ENCODE data around the gene TARS3.
"Not testable (repeated sequence)": the region's sequence is repeated elsewhere in the genome, so short reads cannot be mapped to it uniquely, and the experiment has no call there.

The TARS3 gene

DNA sequence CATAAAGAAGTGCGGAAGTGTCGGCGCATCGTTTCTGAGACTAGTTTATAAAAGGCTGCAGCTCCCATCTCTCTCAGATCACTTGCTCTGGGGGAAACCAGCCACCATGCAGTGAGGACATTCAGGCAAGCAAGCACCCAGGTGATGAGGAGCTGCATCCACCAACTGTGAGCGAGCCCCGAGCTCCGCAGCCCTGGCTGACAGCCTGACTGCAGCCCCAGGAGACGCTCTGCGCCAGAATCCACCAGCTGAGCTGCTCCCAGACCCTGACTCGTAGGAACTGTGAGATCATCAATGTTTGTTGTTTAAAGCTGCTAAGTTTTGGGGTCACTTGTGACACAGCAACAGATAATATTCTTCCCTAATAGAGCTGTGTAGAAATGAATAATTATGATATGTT is 67.1 kb downstream of the TARS3 start:
- no peak for DNase-seq (ENCODE audit: low read depth in 1 of 2, low spot score in 1 of 2)

DNA sequence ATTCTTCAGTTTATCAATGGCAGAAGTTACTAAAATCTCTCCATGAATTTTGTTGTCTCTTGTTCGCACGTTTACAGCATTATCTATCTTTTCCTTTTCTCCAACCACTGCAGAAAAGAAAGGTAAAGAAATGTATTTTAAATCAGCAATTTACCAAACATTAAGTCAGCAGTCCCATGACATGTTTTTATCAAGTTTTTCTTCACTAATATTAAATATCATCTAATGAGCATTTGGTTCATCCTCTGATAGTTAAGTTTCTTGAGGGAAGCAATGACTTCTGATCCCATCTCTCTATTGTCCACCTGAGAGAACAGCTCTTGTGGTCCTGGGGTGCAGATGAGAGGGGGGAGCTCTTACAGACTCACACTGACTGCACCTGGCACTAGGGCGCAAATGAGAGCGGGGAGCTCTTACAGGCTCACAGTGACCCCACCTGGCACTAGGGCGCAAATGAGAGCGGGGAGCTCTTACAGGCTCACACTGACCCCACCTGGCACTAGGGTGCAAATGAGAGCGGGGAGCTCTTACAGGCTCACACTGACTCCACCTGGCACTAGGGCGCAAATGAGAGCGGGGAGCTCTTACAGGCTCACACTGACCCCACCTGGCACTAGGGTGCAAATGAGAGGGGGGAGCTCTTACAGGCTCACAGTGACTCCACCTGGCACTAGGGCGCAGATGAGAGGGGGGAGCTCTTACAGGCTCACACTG is 69.5 kb downstream of the TARS3 start:
- not testable (repeated sequence) for DNase-seq (ENCODE audit: low read depth in 1 of 2, low spot score in 1 of 2)

GRCh38 chr15:101654171-101654570 is 70.1 kb downstream of the TARS3 start:
- no peak for DNase-seq (ENCODE audit: low read depth in 1 of 2, low spot score in 1 of 2)

- no peak for DNase-seq (ENCODE audit: low read depth in 1 of 2, low spot score in 1 of 2)
Observed at GRCh38 chr15:101652786-101653430, 71.4 kb downstream of the TARS3 start.

GRCh38 chr15:101652098-101652785 is 72.0 kb downstream of the TARS3 start, which contains the start of gene TM2D3:
Gene TM2D3 (minus strand): TSS chr15:101652381. CDS start chr15:101652361, 20 bp downstream.
- DNase-seq (ENCODE audit: low read depth in 1 of 2, low spot score in 1 of 2): peak; percentile 92 to 96

DNA sequence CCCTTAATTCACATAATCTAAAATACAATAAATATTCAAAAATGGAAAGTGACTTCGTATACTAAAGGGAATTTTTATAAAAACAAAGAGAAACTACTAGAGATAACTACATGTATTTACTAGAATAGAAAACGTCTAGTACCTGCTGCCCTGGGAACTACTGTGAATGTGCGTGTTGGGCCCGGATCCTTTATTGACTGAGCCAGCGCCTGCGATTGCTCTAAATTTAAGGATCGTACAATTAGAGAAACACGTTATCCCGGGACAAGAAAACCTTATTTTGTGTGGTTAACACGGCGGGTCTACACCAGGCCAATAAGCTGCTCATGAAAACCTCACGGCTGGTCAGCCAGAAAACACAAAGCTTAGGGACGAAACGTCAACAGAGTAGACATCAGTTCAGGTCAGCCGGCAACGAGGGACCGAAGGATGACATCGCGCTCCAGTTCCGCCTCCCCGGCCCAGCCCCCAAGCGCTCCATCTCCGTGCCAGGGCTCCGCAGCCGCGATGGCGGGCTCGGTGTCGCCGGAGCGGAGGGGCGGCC is 72.6 kb downstream of the TARS3 start:
- DNase-seq (ENCODE audit: low read depth in 1 of 2, low spot score in 1 of 2): no peak

- DNase-seq (ENCODE audit: low read depth in 1 of 2, low spot score in 1 of 2): no peak
Observed at GRCh38 chr15:101650145-101650544, 74.1 kb downstream of the TARS3 start.

GRCh38 chr15:101648356-101648755 is 75.9 kb downstream of the TARS3 start:
- no peak for DNase-seq (ENCODE audit: low read depth in 1 of 2, low spot score in 1 of 2)

- no peak for DNase-seq (ENCODE audit: low read depth in 1 of 2, low spot score in 1 of 2)
Observed at GRCh38 chr15:101647251-101647650, 77.0 kb downstream of the TARS3 start.

GRCh38 chr15:101646672-101647071 is 77.6 kb downstream of the TARS3 start:
- no peak for DNase-seq (ENCODE audit: low read depth in 1 of 2, low spot score in 1 of 2)

GRCh38 chr15:101642361-101642760 is 81.9 kb downstream of the TARS3 start:
- DNase-seq (ENCODE audit: low read depth in 1 of 2, low spot score in 1 of 2): no peak

DNA sequence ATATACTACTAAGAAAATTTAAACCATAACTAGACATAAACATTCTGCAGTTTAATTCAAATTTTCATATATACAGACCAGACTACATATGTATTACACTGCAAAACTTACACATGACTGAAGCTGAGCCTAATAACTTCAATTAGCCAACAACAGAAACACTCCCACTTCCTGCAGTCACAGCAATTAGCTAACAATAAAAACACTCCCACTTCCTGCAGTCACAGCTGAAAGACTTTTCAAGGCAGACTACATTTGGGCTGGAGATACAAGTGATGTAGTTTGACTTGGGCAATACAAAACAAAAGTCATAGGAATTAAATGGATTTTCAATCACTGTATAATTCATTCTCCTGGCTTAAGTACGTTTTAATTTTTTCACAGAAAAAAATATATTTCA is 82.4 kb downstream of the TARS3 start:
- no peak for DNase-seq (ENCODE audit: low read depth in 1 of 2, low spot score in 1 of 2)

GRCh38 chr15:101641129-101641764 is 83.0 kb downstream of the TARS3 start:
- peak; percentile 36 to 45 for DNase-seq (ENCODE audit: low read depth in 1 of 2, low spot score in 1 of 2)

DNA sequence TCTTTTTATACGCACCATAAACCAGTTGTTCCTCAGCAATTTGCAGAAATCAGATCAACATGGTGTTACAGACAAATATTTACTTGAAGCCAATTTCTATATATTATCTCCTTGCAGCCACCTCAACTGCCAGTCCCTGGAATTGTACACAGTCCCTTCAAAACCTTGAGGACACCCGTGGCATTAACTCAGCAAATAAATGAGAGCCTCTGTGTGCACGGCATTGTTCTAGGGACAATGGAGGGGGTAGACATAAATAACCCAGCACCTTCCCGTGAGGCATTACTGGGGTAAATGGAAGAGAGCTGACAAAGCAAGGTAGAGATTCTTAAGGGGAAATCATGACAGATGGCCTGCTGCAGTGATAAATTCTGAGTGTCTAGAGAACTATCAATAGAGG is 84.6 kb downstream of the TARS3 start:
- DNase-seq (ENCODE audit: low read depth in 1 of 2, low spot score in 1 of 2): no peak

DNA sequence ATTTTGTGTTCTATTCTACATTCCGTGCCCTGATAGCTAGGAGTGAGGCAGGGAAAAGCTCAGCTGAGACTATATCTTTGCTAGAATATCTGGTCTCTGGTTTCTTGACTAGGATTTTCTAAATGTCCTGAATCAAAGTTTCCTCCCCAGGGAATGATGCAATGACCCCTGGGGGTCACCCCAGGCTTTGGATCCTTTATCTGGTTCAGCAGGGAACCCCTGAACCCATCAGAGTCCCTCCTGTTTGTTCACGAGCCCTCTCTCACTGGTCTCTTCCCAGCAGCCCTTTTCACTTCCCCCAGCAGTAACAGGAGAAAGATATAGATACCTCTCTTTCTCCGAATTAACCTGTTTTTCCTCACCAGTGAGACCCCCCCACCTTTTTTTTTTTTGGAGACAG is 86.4 kb downstream of the TARS3 start:
- no peak for DNase-seq (ENCODE audit: low read depth in 1 of 2, low spot score in 1 of 2)

DNA sequence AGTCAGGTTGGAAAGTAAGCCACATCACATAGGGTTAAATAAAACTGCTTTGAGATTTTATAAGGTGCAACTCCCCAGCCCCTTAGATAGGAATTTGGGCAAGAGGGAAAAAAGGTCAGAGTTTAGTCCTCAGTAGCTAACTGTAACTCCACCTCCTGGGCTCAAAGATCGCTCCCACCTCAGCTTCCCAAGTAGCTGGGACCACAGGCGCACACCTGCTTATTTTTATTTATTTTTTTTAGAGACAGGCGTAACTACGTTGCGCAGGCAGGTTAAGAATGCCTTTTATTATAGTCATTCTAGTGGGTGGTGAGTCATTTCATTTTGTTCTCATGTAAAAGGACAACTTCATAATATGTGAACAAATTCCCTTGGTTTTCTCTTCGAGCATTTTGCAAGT is 86.8 kb downstream of the TARS3 start:
- no peak for DNase-seq (ENCODE audit: low read depth in 1 of 2, low spot score in 1 of 2)

GRCh38 chr15:101637038-101637437 is 87.2 kb downstream of the TARS3 start:
- DNase-seq (ENCODE audit: low read depth in 1 of 2, low spot score in 1 of 2): no peak

DNA sequence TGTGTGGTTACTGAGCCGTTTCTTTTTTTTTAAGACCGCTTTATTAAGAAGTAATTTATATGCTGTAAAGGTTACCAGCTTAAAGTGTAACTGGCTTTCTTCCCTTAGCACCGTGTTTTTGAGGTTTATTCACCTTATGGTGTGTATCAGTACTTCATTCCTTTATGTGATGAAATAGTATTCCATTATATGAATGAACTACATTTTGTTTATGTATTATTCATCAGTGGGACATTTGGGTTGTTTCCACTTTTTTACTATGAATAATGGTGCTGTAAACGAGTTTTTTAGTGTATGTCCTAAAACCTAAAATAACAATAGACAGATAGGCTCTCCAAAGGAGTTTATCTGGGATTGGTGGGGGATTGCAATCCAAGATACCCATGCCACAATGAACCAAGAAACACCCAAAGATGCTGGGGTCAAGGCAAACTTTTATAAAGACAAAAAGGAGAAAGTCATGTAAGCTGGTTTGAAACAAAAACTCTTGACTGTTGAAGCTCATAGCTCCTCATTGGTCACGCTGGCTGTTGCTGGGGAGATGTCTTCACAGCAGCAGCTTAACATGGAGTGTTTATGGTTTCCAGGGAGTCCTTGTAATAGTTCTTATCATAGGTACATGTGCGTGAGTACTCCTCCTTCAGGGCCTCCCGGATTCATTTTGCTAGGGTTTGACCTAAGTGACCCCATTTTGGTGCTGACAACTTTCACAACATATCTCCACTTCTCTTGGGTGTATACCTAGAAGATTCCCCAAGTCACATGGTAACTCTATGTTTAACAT is 88.1 kb downstream of the TARS3 start:
- DNase-seq (ENCODE audit: low read depth in 1 of 2, low spot score in 1 of 2): no peak

DNA sequence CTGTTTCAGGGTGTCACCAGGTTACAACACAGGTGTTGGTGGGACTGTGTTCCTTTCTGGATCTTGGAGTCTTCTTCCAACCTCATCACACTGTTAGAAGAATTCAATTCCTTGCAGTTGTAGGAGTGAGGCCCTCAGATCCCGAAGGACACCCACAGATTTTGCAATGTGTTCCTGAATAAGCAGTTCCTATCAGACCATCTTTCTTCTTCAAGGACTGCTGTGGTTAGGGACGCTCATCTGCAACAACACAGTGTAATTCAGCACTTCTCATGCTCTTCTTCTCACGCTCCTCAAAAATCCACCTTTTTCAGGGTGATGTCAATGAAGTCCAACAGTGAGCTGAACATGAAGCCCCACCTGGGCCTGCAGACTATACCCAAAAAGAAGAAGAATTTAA is 90.9 kb downstream of the TARS3 start:
- DNase-seq (ENCODE audit: low read depth in 1 of 2, low spot score in 1 of 2): no peak

- DNase-seq (ENCODE audit: low read depth in 1 of 2, low spot score in 1 of 2): not testable (repeated sequence)
Observed at GRCh38 chr15:101626729-101627128, 97.5 kb downstream of the TARS3 start.

DNA sequence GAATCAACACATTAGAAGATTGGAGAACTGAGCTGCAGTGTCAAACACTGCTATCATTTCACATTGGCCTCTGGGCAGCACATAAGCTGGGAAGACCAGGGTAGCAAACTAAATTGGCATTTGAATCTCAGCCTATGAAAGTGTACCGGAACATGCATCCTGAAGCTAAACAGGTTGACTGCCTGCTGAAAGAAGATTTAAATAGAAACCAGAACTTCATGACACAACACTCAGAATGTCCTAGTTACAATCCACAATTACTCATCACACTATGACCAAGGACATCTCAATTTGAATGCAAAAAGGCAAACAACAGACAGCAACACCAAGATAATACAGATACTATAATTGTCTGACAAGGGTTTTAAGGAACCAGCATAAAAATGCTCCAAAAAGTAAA is 98.3 kb downstream of the TARS3 start:
- no peak for DNase-seq (ENCODE audit: low read depth in 1 of 2, low spot score in 1 of 2)

Data from stimulated activated CD4-positive, alpha-beta T cell treated with anti-CD3 and anti-CD28 coated beads, Interleukin-15, amount 100 ng/mL, for 1 hour (primary cell).